UCSD-AML1 (cell line): ENCODE measurements around the gene RADIL.

Experiments used
- DNase-seq: peaks from one replicate; lab custom pipeline; 2025; ENCODE audit not compliant: unreplicated experiment; lab: John Stamatoyannopoulos, UW

The RADIL gene

GRCh38 chr7:4882169-4883032, 1.1 kb downstream of the RADIL start:
- DNase-seq = no peak

- no peak for DNase-seq
These were observed 3.3 kb downstream of the RADIL start for GRCh38 chr7:4880218-4880617.

- no peak for DNase-seq
These were observed 4.0 kb downstream of the RADIL start for GRCh38 chr7:4879396-4880081.

- DNase-seq = no peak
These were observed 4.9 kb downstream of the RADIL start for GRCh38 chr7:4878336-4879335.

- DNase-seq = no peak
These were observed 6.9 kb downstream of the RADIL start for GRCh38 chr7:4876586-4876985.

GRCh38 chr7:4875391-4875790, 8.1 kb downstream of the RADIL start:
- DNase-seq = no peak

- DNase-seq = no peak
These were observed 10.2 kb downstream of the RADIL start for GRCh38 chr7:4873071-4873944.

GRCh38 chr7:4871930-4872675, 11.4 kb downstream of the RADIL start:
- DNase-seq = no peak

GRCh38 chr7:4871056-4871680, 12.3 kb downstream of the RADIL start:
- DNase-seq = no peak

GRCh38 chr7:4868493-4868892, 15.0 kb downstream of the RADIL start:
- no peak for DNase-seq

GRCh38 chr7:4866528-4867496, 16.7 kb downstream of the RADIL start:
- no peak for DNase-seq

GRCh38 chr7:4862156-4862555, 21.4 kb downstream of the RADIL start:
- no peak for DNase-seq

GRCh38 chr7:4861673-4862072, 21.8 kb downstream of the RADIL start, which contains the start of gene PAPOLB:
Gene PAPOLB, minus strand, starts transcription at chr7:4862030. Its CDS starts 220 bp downstream, at chr7:4861810.
- no peak for DNase-seq

- no peak for DNase-seq
These were observed 22.3 kb downstream of the RADIL start for GRCh38 chr7:4861227-4861626.

GRCh38 chr7:4857189-4857588, 26.3 kb downstream of the RADIL start:
- no peak for DNase-seq

GRCh38 chr7:4856336-4857057, 27.0 kb downstream of the RADIL start:
- no peak for DNase-seq

- DNase-seq = no peak
These were observed 28.6 kb downstream of the RADIL start for GRCh38 chr7:4854916-4855315.
